ENCODE results near the gene C11orf16. TPM values are rescaled to one million over a fixed set of nuclear protein-coding genes. Genes with fewer than 3 reads are reported as not detected.

Gene C11orf16
- total and polyA plus RNA-seq, 2 experiments from 2014 or later = not detected

GRCh38 chr11:8961401-8961800 is 28.7 kb upstream of the C11orf16 start:
- no peak for DNase-seq (ENCODE audit: low spot score)
- no peak overlapping the region for H3K27ac ChIP-seq
- H4K20me1 ChIP-seq (ENCODE audit: insufficient read depth, poor library complexity, severe bottlenecking) = no peaks in the 10 kb centered on the region
- peaks cover 4% of the 10 kb centered on the region for H3K4me1 ChIP-seq (ENCODE audit: insufficient read depth)
- H3K4me3 ChIP-seq = no peak overlapping the region
- no peaks in the 10 kb centered on the region for H3K27me3 ChIP-seq
- H3K36me3 ChIP-seq (replicated peaks; ENCODE audit: insufficient read depth, low read depth) = no peaks in the 10 kb centered on the region
- peaks cover 54% of the 10 kb centered on the region for H3K79me2 ChIP-seq
- no peaks in the 10 kb centered on the region for H3K9me3 ChIP-seq (ENCODE audit: low read depth)
- H2AFZ ChIP-seq = no peak overlapping the region
- TF ChIP-seq EZH2 (IDR thresholded peaks at IDR 0.05; ENCODE audit: borderline replicate concordance) = no peak
- no peak for TF ChIP-seq CTCF (IDR thresholded peaks at IDR 0.05; ENCODE audit: poor library complexity)
- TF ChIP-seq EZH2phosphoT487 (IDR thresholded peaks at IDR 0.05; ENCODE audit: low read depth, severe bottlenecking, unreplicated experiment) = no peak
- WGBS (ENCODE audit: low lambda C conversion rate, missing lambda C conversion rate) = 68% methylated on average over 2 of the region's 2 CpGs
- no peak overlapping the region for H3K4me2 ChIP-seq
- H3K9me2 ChIP-seq (replicated peaks; ENCODE audit: insufficient read depth) = no peaks in the 10 kb centered on the region

GRCh38 chr11:8959546-8960166 is 26.9 kb upstream of the C11orf16 start:
- Histone ChIP-seq H3K4me3 (no peak overlapping the region), H3K4me2 (no peak overlapping the region), H4K20me1 (ENCODE audit: insufficient read depth, poor library complexity, severe bottlenecking) (no peaks in the 10 kb centered on the region), H2AFZ (no peak overlapping the region), H3K79me2 (peaks cover 54% of the 10 kb centered on the region), H3K27ac (peak overlapping the region; percentile 26), H3K27me3 (no peaks in the 10 kb centered on the region), H3K9me3 (ENCODE audit: low read depth) (no peaks in the 10 kb centered on the region), H3K9me2 (replicated peaks; ENCODE audit: insufficient read depth) (no peaks in the 10 kb centered on the region), H3K36me3 (replicated peaks; ENCODE audit: insufficient read depth, low read depth) (no peaks in the 10 kb centered on the region), H3K4me1 (ENCODE audit: insufficient read depth) (peaks cover 4% of the 10 kb centered on the region)
- TF ChIP-seq EZH2phosphoT487 (IDR thresholded peaks at IDR 0.05; ENCODE audit: low read depth, severe bottlenecking, unreplicated experiment) (no peak), CTCF (IDR thresholded peaks at IDR 0.05; ENCODE audit: poor library complexity) (peak; percentile 60)
- 34% methylated on average over 2 of the region's 2 CpGs for WGBS (ENCODE audit: low lambda C conversion rate, missing lambda C conversion rate)
- DNase-seq (ENCODE audit: low spot score) = peak; percentile 77

GRCh38 chr11:8956860-8957259 is 24.1 kb upstream of the C11orf16 start:
- H3K4me3 ChIP-seq = no peak overlapping the region
- H4K20me1 ChIP-seq (ENCODE audit: insufficient read depth, poor library complexity, severe bottlenecking) = no peaks in the 10 kb centered on the region
- no peak overlapping the region for H3K27ac ChIP-seq
- H3K4me2 ChIP-seq = no peak overlapping the region
- no peak overlapping the region for H2AFZ ChIP-seq
- H3K79me2 ChIP-seq = peaks cover 34% of the 10 kb centered on the region
- H3K9me2 ChIP-seq (replicated peaks; ENCODE audit: insufficient read depth) = no peaks in the 10 kb centered on the region
- TF ChIP-seq CTCF (IDR thresholded peaks at IDR 0.05; ENCODE audit: poor library complexity) (no peak), EZH2phosphoT487 (IDR thresholded peaks at IDR 0.05; ENCODE audit: low read depth, severe bottlenecking, unreplicated experiment) (no peak), EZH2 (IDR thresholded peaks at IDR 0.05; ENCODE audit: borderline replicate concordance) (no peak)
- H3K27me3 ChIP-seq = no peaks in the 10 kb centered on the region
- no peaks in the 10 kb centered on the region for H3K4me1 ChIP-seq (ENCODE audit: insufficient read depth)
- H3K36me3 ChIP-seq (replicated peaks; ENCODE audit: insufficient read depth, low read depth) = no peaks in the 10 kb centered on the region
- no peak for DNase-seq (ENCODE audit: low spot score)
- no peaks in the 10 kb centered on the region for H3K9me3 ChIP-seq (ENCODE audit: low read depth)
- 94% methylated on average over 4 of the region's 4 CpGs for WGBS (ENCODE audit: low lambda C conversion rate, missing lambda C conversion rate)
